Fibroblast of skin of right quadriceps (primary cell): Measurements from ENCODE around the gene DSCAML1.
A peak's percentile ranks its signal among the peaks of the same experiment; 100 is the strongest.
"Not testable (repeated sequence)": the region's sequence is repeated elsewhere in the genome, so short reads cannot be mapped to it uniquely, and the experiment has no call there.

Source experiments
- DNase-seq: peaks from one replicate; pipeline ENCODE4 v3.0.0-alpha.2; 2013

Gene DSCAML1

GRCh38 chr11:117412653-117413275, 384.3 kb downstream of the DSCAML1 start:
- DNase-seq, result no peak

- DNase-seq, result no peak
These were observed 384.8 kb downstream of the DSCAML1 start for GRCh38 chr11:117412176-117412575.

- no peak for DNase-seq
These were observed 385.3 kb downstream of the DSCAML1 start for GRCh38 chr11:117411736-117412135.

GRCh38 chr11:117410861-117411710, 385.9 kb downstream of the DSCAML1 start:
- no peak for DNase-seq

GRCh38 chr11:117410238-117410637, 386.8 kb downstream of the DSCAML1 start:
- no peak for DNase-seq

GRCh38 chr11:117409511-117409910, 387.5 kb downstream of the DSCAML1 start:
- DNase-seq, result no peak

- no peak for DNase-seq
These were observed 388.7 kb downstream of the DSCAML1 start for GRCh38 chr11:117408356-117408755.

GRCh38 chr11:117407016-117407415, 390.0 kb downstream of the DSCAML1 start:
- DNase-seq, result no peak

- not testable (repeated sequence) for DNase-seq
These were observed 391.1 kb downstream of the DSCAML1 start for GRCh38 chr11:117405898-117406297.

- DNase-seq, result not testable (repeated sequence)
These were observed 397.7 kb downstream of the DSCAML1 start for GRCh38 chr11:117399100-117399840.

GRCh38 chr11:117398618-117399017, 398.4 kb downstream of the DSCAML1 start:
- not testable (repeated sequence) for DNase-seq

GRCh38 chr11:117396970-117397369, 400.0 kb downstream of the DSCAML1 start:
- no peak for DNase-seq

GRCh38 chr11:117395476-117395875, 401.5 kb downstream of the DSCAML1 start:
- DNase-seq, result no peak

GRCh38 chr11:117394221-117394925, 402.6 kb downstream of the DSCAML1 start:
- no peak for DNase-seq

GRCh38 chr11:117392979-117393378, 404.0 kb downstream of the DSCAML1 start:
- no peak for DNase-seq

GRCh38 chr11:117392001-117392690, 404.9 kb downstream of the DSCAML1 start:
- no peak for DNase-seq

GRCh38 chr11:117391181-117391580, 405.8 kb downstream of the DSCAML1 start:
- no peak for DNase-seq

- no peak for DNase-seq
These were observed 406.3 kb downstream of the DSCAML1 start for GRCh38 chr11:117390743-117391142.

GRCh38 chr11:117387992-117388755, 408.8 kb downstream of the DSCAML1 start:
- DNase-seq, result peak; percentile 76

GRCh38 chr11:117385906-117386305, 411.1 kb downstream of the DSCAML1 start:
- DNase-seq, result no peak

GRCh38 chr11:117385471-117385870, 411.5 kb downstream of the DSCAML1 start:
- no peak for DNase-seq
